ENCODE results near the gene FH.

DNA sequence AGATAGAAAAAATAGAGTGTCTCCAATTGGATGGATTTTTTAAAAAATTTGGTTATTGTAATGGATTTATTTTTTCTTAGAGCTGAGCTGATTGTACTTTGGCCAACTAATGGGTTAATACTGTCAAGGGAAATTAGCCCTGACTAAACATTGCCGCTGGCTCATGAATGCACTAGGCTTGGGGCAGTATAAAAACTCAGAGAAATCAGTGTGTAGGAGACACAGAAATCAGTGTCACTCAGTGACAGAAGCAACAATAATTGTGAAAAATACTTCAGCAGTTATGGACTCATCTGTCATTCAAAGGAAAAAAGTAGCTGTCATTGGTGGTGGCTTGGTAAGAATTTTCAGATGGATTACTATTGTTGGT, 12.6 kb upstream of the FH start, which contains the start of gene KMO:
- TF ChIP-seq POLR2A (IDR thresholded peaks at IDR 0.05) (no peak), EP300 (IDR thresholded peaks at IDR 0.05) (no peak)
- TF ChIP-seq, protein P1, sequence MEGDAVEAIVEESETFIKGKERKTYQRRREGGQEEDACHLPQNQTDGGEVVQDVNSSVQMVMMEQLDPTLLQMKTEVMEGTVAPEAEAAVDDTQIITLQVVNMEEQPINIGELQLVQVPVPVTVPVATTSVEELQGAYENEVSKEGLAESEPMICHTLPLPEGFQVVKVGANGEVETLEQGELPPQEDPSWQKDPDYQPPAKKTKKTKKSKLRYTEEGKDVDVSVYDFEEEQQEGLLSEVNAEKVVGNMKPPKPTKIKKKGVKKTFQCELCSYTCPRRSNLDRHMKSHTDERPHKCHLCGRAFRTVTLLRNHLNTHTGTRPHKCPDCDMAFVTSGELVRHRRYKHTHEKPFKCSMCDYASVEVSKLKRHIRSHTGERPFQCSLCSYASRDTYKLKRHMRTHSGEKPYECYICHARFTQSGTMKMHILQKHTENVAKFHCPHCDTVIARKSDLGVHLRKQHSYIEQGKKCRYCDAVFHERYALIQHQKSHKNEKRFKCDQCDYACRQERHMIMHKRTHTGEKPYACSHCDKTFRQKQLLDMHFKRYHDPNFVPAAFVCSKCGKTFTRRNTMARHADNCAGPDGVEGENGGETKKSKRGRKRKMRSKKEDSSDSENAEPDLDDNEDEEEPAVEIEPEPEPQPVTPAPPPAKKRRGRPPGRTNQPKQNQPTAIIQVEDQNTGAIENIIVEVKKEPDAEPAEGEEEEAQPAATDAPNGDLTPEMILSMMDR (IDR thresholded peaks at IDR 0.05): no peak

Measured in tibial nerve (tissue), 4 donors.